Upper lobe of right lung (tissue), 1 donor: ENCODE measurements around the gene ABHD16A. TPM values are rescaled to one million over a fixed set of nuclear protein-coding genes. Genes with fewer than 3 reads are reported as not detected.
"Not testable (repeated sequence)": the region's sequence is repeated elsewhere in the genome, so short reads cannot be mapped to it uniquely, and the experiment has no call there.

Experiments
- ATAC-seq: fragments of 200-7000 bp; cut with Tn5 transposase; one replicate; pipeline ENCODE4 v1.9.1; 2020; ENCODE audit warnings: mild to moderate bottlenecking, moderate library complexity
- DNase-seq: peaks from one replicate; pipeline ENCODE4 v3.0.0-alpha.2; 2020
- H3K27ac ChIP-seq: fragments of 200-600 bp; one replicate; pipeline ENCODE4 v1.8.0; 2022
- H3K27me3 ChIP-seq: fragments of 200-600 bp; one replicate; pipeline ENCODE4 v1.8.0; 2022; ENCODE audit warnings: mild to moderate bottlenecking
- H3K36me3 ChIP-seq: fragments of 200-600 bp; one replicate; pipeline ENCODE4 v1.8.0; 2022
- H3K4me1 ChIP-seq: fragments of 200-600 bp; one replicate; pipeline ENCODE4 v1.8.0; 2022
- H3K4me3 ChIP-seq: fragments of 200-600 bp; one replicate; pipeline ENCODE4 v1.8.0; 2022; ENCODE audit warnings: mild to moderate bottlenecking
- H3K9me3 ChIP-seq: fragments of 200-600 bp; one replicate; pipeline ENCODE4 v1.8.0; 2022
- intact Hi-C: fragments of 100-400 bp; cut with DNase I; formaldehyde crosslinking; loops from one replicate; pipeline ENCODE4 v1.11.0; 2022
- total RNA-seq: library from RNA; stranded (reverse); fragmentation: NEBNext Ultra II Directional; extraction: Animal tissue kit (Norgen Biotek cat#: 25700); gene quantifications from one replicate; pipeline ENCODE4 v1.2.1, GENCODE V29; 2021
- TF ChIP-seq, protein P1 (sequence below): fragments of 200-600 bp; IDR thresholded peaks from one replicate; pipeline ENCODE4 v1.8.0; 2022; ENCODE audit warnings: antibody characterized with exemption
- donor health status: DM: no; HTN: yes; CAD: no; lungs with severe emphysema.

Gene ABHD16A
- total RNA-seq, 1 donor from 2014 or later = 55.8 TPM

- no peaks in the 10 kb centered on the region for H3K36me3 ChIP-seq
- H3K4me1 ChIP-seq = no peaks in the 10 kb centered on the region
- H3K27ac ChIP-seq = no peak overlapping the region
- DNase-seq (no peak), ATAC-seq (no peak)
- no peaks in the 10 kb centered on the region for H3K9me3 ChIP-seq
- no peak overlapping the region for H3K4me3 ChIP-seq
- intact Hi-C loops = no loop called here
- TF ChIP-seq, protein P1, sequence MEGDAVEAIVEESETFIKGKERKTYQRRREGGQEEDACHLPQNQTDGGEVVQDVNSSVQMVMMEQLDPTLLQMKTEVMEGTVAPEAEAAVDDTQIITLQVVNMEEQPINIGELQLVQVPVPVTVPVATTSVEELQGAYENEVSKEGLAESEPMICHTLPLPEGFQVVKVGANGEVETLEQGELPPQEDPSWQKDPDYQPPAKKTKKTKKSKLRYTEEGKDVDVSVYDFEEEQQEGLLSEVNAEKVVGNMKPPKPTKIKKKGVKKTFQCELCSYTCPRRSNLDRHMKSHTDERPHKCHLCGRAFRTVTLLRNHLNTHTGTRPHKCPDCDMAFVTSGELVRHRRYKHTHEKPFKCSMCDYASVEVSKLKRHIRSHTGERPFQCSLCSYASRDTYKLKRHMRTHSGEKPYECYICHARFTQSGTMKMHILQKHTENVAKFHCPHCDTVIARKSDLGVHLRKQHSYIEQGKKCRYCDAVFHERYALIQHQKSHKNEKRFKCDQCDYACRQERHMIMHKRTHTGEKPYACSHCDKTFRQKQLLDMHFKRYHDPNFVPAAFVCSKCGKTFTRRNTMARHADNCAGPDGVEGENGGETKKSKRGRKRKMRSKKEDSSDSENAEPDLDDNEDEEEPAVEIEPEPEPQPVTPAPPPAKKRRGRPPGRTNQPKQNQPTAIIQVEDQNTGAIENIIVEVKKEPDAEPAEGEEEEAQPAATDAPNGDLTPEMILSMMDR = no peak
- H3K27me3 ChIP-seq = no peaks in the 10 kb centered on the region
Measured at GRCh38 chr6:31713465-31713864, 10.3 kb upstream of the ABHD16A start.

DNA sequence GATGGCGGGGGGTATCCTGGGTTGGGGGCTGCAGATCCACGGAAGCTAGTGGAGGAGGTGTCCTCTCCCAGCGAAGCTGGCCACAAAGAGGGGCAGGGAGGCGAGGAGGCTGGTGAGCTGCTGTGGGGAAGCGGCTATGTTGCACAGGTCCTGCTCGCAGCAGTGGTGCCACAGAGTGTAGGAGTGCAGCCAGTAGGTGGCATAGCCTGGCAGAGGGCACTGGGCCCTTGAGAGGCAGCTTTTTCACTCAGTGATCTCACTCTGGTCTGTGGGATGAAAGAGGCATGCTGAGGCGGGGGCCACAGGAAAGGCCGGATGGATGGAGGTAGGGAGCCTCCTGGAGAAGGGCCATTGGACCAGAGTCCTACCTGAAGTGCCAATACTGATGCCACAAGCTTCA is 9.2 kb upstream of the ABHD16A start:
- Histone ChIP-seq H3K27ac (no peak overlapping the region), H3K9me3 (no peaks in the 10 kb centered on the region), H3K4me3 (no peak overlapping the region), H3K4me1 (no peaks in the 10 kb centered on the region), H3K27me3 (no peaks in the 10 kb centered on the region), H3K36me3 (no peaks in the 10 kb centered on the region)
- TF ChIP-seq, protein P1 = no peak
- intact Hi-C loops = no loop called here
- DNase-seq (no peak), ATAC-seq (peak; percentile 66)

GRCh38 chr6:31711233-31711632 is 8.1 kb upstream of the ABHD16A start:
- ATAC-seq (peak; percentile 78), DNase-seq (no peak)
- Histone ChIP-seq H3K4me1 (no peaks in the 10 kb centered on the region), H3K36me3 (no peaks in the 10 kb centered on the region), H3K9me3 (no peaks in the 10 kb centered on the region), H3K27ac (no peak overlapping the region), H3K27me3 (no peaks in the 10 kb centered on the region), H3K4me3 (peak overlapping the region; percentile 3)
- TF ChIP-seq, protein P1 = no peak
- intact Hi-C loops = no loop called here

GRCh38 chr6:31710523-31711219 is 7.5 kb upstream of the ABHD16A start:
- ATAC-seq (no peak), DNase-seq (no peak)
- intact Hi-C loops = no loop called here
- Histone ChIP-seq H3K27me3 (no peaks in the 10 kb centered on the region), H3K36me3 (no peaks in the 10 kb centered on the region), H3K9me3 (no peaks in the 10 kb centered on the region), H3K27ac (no peak overlapping the region), H3K4me3 (peak overlapping the region; percentile 3), H3K4me1 (no peaks in the 10 kb centered on the region)
- TF ChIP-seq, protein P1 = no peak

DNA sequence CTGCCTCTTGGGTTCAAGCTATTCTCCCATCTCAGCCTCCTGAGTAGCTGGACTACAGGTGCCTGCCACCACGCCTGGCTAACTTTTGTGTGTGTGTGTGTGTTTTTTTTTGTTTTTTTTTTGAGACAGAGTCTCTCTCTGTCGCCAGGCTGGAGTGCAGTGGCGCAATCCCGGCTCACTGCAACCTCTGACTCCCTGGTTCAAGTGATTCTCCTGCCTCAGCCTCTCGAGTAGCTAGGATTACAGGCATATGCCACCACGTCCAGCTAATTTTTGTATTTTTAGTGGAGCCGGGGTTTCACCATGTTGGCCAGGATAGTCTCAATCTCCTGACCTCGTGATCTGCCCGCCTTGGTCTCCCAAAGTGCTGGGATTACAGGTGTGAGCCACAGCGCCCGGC is 6.0 kb upstream of the ABHD16A start:
- H3K4me1 ChIP-seq, H3K27ac ChIP-seq, intact Hi-C loops, H3K27me3 ChIP-seq, H3K4me3 ChIP-seq, H3K36me3 ChIP-seq, H3K9me3 ChIP-seq, ATAC-seq: not testable (repeated sequence)
- DNase-seq = peak; percentile 77

DNA sequence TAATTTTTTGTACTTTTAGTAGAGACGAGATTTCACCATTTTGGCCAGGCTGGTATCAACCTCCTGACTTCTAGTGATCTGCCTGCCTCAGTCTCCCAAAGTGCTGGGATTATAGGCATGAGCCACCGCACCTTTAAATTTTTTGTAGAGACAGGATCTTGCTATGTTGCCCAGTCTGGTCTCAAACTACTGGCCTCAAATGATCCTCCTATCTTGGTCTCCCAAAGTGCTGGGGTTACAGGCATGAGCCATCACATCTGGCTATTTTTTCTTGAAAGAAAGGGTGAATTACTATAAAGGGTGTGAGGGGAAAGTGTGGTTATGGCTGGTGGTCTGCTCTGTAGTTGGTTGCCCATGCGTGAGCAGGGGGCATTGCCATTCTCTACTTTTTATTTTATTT is 5.1 kb upstream of the ABHD16A start:
- DNase-seq = no peak
- Histone ChIP-seq H3K36me3 (no peaks in the 10 kb centered on the region), H3K9me3 (no peaks in the 10 kb centered on the region), H3K4me1 (no peaks in the 10 kb centered on the region), H3K27me3 (no peaks in the 10 kb centered on the region), H3K4me3 (no peak overlapping the region), H3K27ac (no peak overlapping the region)
- intact Hi-C loops = no loop called here
- no peak for ATAC-seq
- TF ChIP-seq, protein P1 = no peak
